Activated T-cell treated with anti-CD3 and anti-CD28 coated beads, Interleukin-2, amount 50 U/mL, for 24 hours (primary cell): Measurements from ENCODE around the gene TRDN.
"Not testable (repeated sequence)": the region's sequence is repeated elsewhere in the genome, so short reads cannot be mapped to it uniquely, and the experiment has no call there.

Experiments
- DNase-seq: peaks from one replicate; pipeline ENCODE4 v3.0.0-alpha.2; 2020
- H3K27ac Mint-ChIP-seq: 2 replicates; pipeline ENCODE4 v1.8.0; 2020; ENCODE audit warnings: mild to moderate bottlenecking, mixed read lengths
- H3K27me3 Mint-ChIP-seq: 2 replicates; pipeline ENCODE4 v1.8.0; 2020; ENCODE audit warnings: mixed read lengths
- H3K36me3 Mint-ChIP-seq: 2 replicates; pipeline ENCODE4 v1.8.0; 2020; ENCODE audit warnings: low read depth, mixed read lengths
- H3K4me1 Mint-ChIP-seq: 2 replicates; pipeline ENCODE4 v1.8.0; 2020; ENCODE audit warnings: low read depth, mixed read lengths
- H3K4me3 Mint-ChIP-seq: 2 replicates; pipeline ENCODE4 v1.8.0; 2020; ENCODE audit warnings: mild to moderate bottlenecking, moderate library complexity, mixed read lengths
- H3K9me3 Mint-ChIP-seq: 2 replicates; pipeline ENCODE4 v1.8.0; 2020; ENCODE audit warnings: mixed read lengths

TRDN gene

DNA sequence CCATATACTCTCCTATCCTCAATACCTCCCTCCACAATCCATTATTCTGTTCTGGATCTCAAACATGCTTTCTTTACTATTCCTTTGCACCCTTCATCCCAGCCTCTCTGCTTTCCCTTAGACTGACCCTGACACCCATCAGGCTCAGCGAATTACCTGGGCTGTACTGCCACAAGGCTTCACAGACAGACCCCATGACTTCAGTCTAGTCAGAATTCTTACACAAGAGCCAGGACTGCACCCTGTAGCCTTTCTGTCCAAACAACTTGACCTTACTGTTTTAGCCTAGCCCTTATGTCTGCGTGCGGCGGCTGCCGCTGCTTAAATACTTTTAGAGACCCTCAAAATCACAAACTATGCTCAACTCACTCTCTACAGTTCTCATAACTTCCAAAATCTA is 76.9 kb downstream of the TRDN start:
- H3K4me3 Mint-ChIP-seq, H3K36me3 Mint-ChIP-seq, H3K27ac Mint-ChIP-seq, DNase-seq, H3K27me3 Mint-ChIP-seq, H3K9me3 Mint-ChIP-seq, H3K4me1 Mint-ChIP-seq: not testable (repeated sequence)

- H3K4me1 Mint-ChIP-seq, H3K27ac Mint-ChIP-seq, H3K9me3 Mint-ChIP-seq, DNase-seq, H3K36me3 Mint-ChIP-seq, H3K27me3 Mint-ChIP-seq, H3K4me3 Mint-ChIP-seq: not testable (repeated sequence)
Observed at GRCh38 chr6:123557474-123557873, 79.3 kb downstream of the TRDN start.

DNA sequence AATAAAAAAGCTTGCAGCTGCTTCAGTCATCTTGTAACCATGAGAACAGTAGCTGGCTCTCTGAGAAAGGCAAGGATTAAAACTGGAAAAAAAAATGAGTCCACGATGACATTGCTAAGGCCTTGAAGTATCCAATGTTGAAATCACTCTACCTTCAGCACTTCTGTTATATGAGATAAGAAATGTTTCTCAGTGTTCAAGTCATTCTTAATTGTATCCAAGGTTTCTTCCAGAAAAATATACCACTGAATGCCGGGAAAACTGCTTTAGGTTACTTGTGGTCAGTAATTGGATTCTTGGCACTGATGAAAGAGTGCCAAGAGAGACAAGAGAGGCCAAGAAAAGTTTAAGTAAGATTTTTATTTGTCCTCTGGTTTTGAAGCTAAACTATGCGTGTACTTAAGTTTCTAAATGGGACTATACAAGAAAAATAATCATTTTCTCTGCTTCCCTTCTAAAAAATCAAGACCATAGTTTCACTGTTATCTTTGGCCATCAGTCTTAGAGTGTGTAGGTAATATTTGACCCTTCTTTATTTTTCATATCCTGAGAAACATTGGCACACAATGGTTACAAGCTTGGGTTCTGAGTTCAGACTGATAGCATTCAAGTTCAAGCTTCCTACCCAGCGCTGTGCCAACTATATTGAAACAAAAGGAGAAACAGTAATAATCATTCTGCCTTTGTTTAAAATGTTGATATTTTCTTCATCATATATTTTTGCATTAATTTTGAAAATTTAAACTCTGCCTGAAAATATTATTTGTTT is 84.6 kb downstream of the TRDN start:
- Mint-ChIP-seq H3K4me3 (no peak overlapping the region), H3K27ac (no peak overlapping the region), H3K9me3 (no peaks in the 10 kb centered on the region), H3K36me3 (no peaks in the 10 kb centered on the region), H3K27me3 (no peaks in the 10 kb centered on the region), H3K4me1 (no peaks in the 10 kb centered on the region)
- DNase-seq = no peak

DNA sequence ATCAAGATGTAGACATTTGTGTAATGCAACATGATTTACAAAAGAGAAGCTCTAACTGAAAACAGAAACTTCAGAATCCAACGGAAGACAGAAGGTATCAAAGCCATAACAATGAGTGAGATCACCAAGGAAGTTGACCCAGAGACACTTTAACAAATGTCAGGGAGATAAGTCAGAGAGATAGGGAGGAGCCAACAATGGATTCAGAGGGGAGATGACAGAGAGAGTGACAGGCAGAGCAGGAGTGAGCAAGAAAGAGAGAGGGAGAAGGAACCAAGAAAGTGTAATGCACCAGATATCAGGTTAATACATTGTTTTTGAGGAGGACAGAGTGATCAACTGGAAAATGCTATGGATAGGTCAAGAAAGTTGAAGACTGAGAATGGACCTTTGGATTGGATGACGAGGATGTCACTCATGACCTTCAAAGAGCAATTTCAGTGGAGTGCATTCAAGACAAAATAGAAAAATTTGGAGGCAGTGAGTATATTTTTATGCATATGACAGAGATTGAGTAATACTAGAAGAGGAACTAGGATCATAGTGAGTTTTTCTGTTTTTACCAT is 86.6 kb downstream of the TRDN start:
- Mint-ChIP-seq H3K27ac (no peak overlapping the region), H3K4me1 (no peaks in the 10 kb centered on the region), H3K36me3 (no peaks in the 10 kb centered on the region), H3K4me3 (no peak overlapping the region), H3K9me3 (no peaks in the 10 kb centered on the region), H3K27me3 (no peaks in the 10 kb centered on the region)
- no peak for DNase-seq

DNA sequence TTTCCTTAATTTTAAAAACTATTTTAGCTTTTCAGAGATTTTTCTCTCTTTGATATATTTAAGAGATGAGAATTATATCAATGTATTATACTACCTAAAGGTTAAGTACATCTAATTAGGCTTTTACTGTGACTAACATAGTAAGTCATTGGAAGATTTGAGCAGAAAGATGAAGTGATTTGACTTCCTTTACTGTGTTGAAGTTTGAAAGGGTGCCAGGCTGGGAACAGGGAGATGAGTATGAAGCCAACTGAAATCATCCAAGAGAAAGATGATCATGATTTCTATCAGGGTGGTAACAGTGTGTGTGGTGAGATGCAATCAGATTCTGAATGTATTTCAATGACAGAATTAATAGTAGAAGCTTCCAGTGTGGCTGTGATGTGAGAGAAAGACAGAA is 87.3 kb downstream of the TRDN start:
- H3K4me3 Mint-ChIP-seq = no peak overlapping the region
- DNase-seq = no peak
- H3K27me3 Mint-ChIP-seq = no peaks in the 10 kb centered on the region
- no peaks in the 10 kb centered on the region for H3K36me3 Mint-ChIP-seq
- H3K27ac Mint-ChIP-seq = no peak overlapping the region
- no peaks in the 10 kb centered on the region for H3K4me1 Mint-ChIP-seq
- H3K9me3 Mint-ChIP-seq = no peaks in the 10 kb centered on the region

- no peak overlapping the region for H3K4me3 Mint-ChIP-seq
- no peaks in the 10 kb centered on the region for H3K9me3 Mint-ChIP-seq
- no peak for DNase-seq
- no peaks in the 10 kb centered on the region for H3K4me1 Mint-ChIP-seq
- no peaks in the 10 kb centered on the region for H3K27me3 Mint-ChIP-seq
- H3K36me3 Mint-ChIP-seq = no peaks in the 10 kb centered on the region
- H3K27ac Mint-ChIP-seq = no peak overlapping the region
Observed at GRCh38 chr6:123547216-123547978, 89.4 kb downstream of the TRDN start.

DNA sequence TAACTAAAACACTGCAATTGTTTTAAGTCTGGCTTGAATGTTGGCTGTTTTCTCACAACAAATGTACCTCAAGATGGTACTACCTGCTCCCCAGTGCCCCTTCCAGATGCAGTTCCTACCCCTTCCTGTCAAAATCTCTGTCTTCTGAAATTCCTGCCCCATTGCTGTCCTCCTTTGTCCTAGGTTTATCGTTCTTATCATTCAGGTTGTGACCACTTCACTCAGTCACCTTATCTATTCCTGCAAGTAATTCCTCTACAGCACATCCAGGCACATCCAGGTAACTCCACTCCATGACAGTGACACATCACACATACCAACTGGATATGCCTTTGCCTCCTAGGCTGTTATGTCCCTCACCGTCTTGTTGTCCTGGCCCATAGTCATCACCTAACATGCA is 90.2 kb downstream of the TRDN start:
- Mint-ChIP-seq H3K36me3 (no peaks in the 10 kb centered on the region), H3K27ac (no peak overlapping the region), H3K4me3 (no peak overlapping the region), H3K27me3 (no peaks in the 10 kb centered on the region), H3K4me1 (no peaks in the 10 kb centered on the region), H3K9me3 (no peaks in the 10 kb centered on the region)
- DNase-seq = no peak

- Mint-ChIP-seq H3K4me3 (no peak overlapping the region), H3K27me3 (no peaks in the 10 kb centered on the region), H3K4me1 (no peaks in the 10 kb centered on the region), H3K36me3 (no peaks in the 10 kb centered on the region), H3K9me3 (peaks cover 2% of the 10 kb centered on the region), H3K27ac (no peak overlapping the region)
- no peak for DNase-seq
Observed at GRCh38 chr6:123541462-123541861, 95.3 kb downstream of the TRDN start.

- H3K4me3 Mint-ChIP-seq = no peak overlapping the region
- H3K27ac Mint-ChIP-seq = no peak overlapping the region
- H3K9me3 Mint-ChIP-seq = no peaks in the 10 kb centered on the region
- no peak for DNase-seq
- no peaks in the 10 kb centered on the region for H3K36me3 Mint-ChIP-seq
- H3K27me3 Mint-ChIP-seq = no peaks in the 10 kb centered on the region
- H3K4me1 Mint-ChIP-seq = no peaks in the 10 kb centered on the region
Observed at GRCh38 chr6:123533862-123534648, 102.7 kb downstream of the TRDN start.

- Mint-ChIP-seq H3K27ac (no peak overlapping the region), H3K4me3 (no peak overlapping the region), H3K36me3 (no peaks in the 10 kb centered on the region), H3K4me1 (no peaks in the 10 kb centered on the region), H3K9me3 (peaks cover 4% of the 10 kb centered on the region), H3K27me3 (no peaks in the 10 kb centered on the region)
- no peak for DNase-seq
Observed at GRCh38 chr6:123529843-123530242, 106.9 kb downstream of the TRDN start.

GRCh38 chr6:123529058-123529457 is 107.7 kb downstream of the TRDN start:
- no peak overlapping the region for H3K27ac Mint-ChIP-seq
- no peak for DNase-seq
- no peaks in the 10 kb centered on the region for H3K36me3 Mint-ChIP-seq
- H3K4me3 Mint-ChIP-seq = no peak overlapping the region
- H3K4me1 Mint-ChIP-seq = no peaks in the 10 kb centered on the region
- no peaks in the 10 kb centered on the region for H3K27me3 Mint-ChIP-seq
- H3K9me3 Mint-ChIP-seq = peaks cover 4% of the 10 kb centered on the region

- no peak for DNase-seq
- Mint-ChIP-seq H3K9me3 (peaks cover 4% of the 10 kb centered on the region), H3K36me3 (no peaks in the 10 kb centered on the region), H3K27ac (no peak overlapping the region), H3K4me1 (no peaks in the 10 kb centered on the region), H3K4me3 (no peak overlapping the region), H3K27me3 (no peaks in the 10 kb centered on the region)
Observed at GRCh38 chr6:123527406-123527805, 109.3 kb downstream of the TRDN start.

GRCh38 chr6:123526128-123526527 is 110.6 kb downstream of the TRDN start:
- Mint-ChIP-seq H3K27me3 (no peaks in the 10 kb centered on the region), H3K4me1 (no peaks in the 10 kb centered on the region), H3K27ac (no peak overlapping the region), H3K36me3 (no peaks in the 10 kb centered on the region), H3K4me3 (no peak overlapping the region), H3K9me3 (peaks cover 4% of the 10 kb centered on the region)
- no peak for DNase-seq

- no peak for DNase-seq
- Mint-ChIP-seq H3K27ac (no peak overlapping the region), H3K4me1 (no peaks in the 10 kb centered on the region), H3K4me3 (no peak overlapping the region), H3K9me3 (peaks cover 4% of the 10 kb centered on the region), H3K27me3 (no peaks in the 10 kb centered on the region), H3K36me3 (no peaks in the 10 kb centered on the region)
Observed at GRCh38 chr6:123524781-123525180, 112.0 kb downstream of the TRDN start.
